ENCODE measurements around the gene PPP2R2D. TPM values are rescaled to one million over a fixed set of nuclear protein-coding genes. Genes with fewer than 3 reads are reported as not detected.

The PPP2R2D gene
- total RNA-seq, 2 experiments from 2014 or later: 37.4 to 38.5 TPM

GRCh38 chr10:131854579-131855335, 46.1 kb upstream of the PPP2R2D start:
- H3K4me1 ChIP-seq (ENCODE audit: insufficient read depth, low read length, poor library complexity, severe bottlenecking): no peaks in the 10 kb centered on the region
- H3K4me3 ChIP-seq (ENCODE audit: low read depth, low read length, poor library complexity, severe bottlenecking): no peak overlapping the region
- no peak for DNase-seq (ENCODE audit: low spot score)
- intact Hi-C loops (cut with micrococcal nuclease; ENCODE audit: unreplicated experiment): no loop called here
- no peaks in the 10 kb centered on the region for H3K9me3 ChIP-seq (ENCODE audit: low read length)
- H3K27ac ChIP-seq (ENCODE audit: low read depth, low read length, poor library complexity, severe bottlenecking): no peak overlapping the region
- no TSS peak for BruUV-seq (replicated peaks)
- no peaks in the 10 kb centered on the region for H4K20me1 ChIP-seq (ENCODE audit: insufficient read depth, low read length)
- no peaks in the 10 kb centered on the region for H3K36me3 ChIP-seq (ENCODE audit: insufficient read depth, low read length)
- TF ChIP-seq EZH2phosphoT487 (IDR thresholded peaks at IDR 0.05; ENCODE audit: borderline replicate concordance, low read depth, low read length): no peak
- ChIA-PET POLR2A (interaction anchor here (0.6 kb wide), 1 partner anchor 1440 kb away, joined by 3 read pairs; no protein-coding TSS in a partner anchor), CTCF (ENCODE audit: unreplicated experiment) (no interaction called here)
- H3K79me2 ChIP-seq (ENCODE audit: insufficient read depth, low read depth, low read length): no peaks in the 10 kb centered on the region
- no peak overlapping the region for H2AFZ ChIP-seq (ENCODE audit: low read length)
- H3K9me2 ChIP-seq (ENCODE audit: insufficient read depth, low read length): no peaks in the 10 kb centered on the region
- H3K4me2 ChIP-seq (ENCODE audit: low read length): no peak overlapping the region

- Histone ChIP-seq H3K79me2 (ENCODE audit: insufficient read depth, low read depth, low read length) (no peaks in the 10 kb centered on the region), H2AFZ (ENCODE audit: low read length) (no peak overlapping the region)
- no peak for DNase-seq (ENCODE audit: low spot score)
Measured at GRCh38 chr10:131855461-131856401, 45.1 kb upstream of the PPP2R2D start.

More at GRCh38 chr10:131855461-131856401, 45.1 kb upstream of the PPP2R2D start:
- Histone ChIP-seq H3K4me1 (ENCODE audit: insufficient read depth, low read length, poor library complexity, severe bottlenecking) (no peaks in the 10 kb centered on the region), H3K9me2 (ENCODE audit: insufficient read depth, low read length) (no peaks in the 10 kb centered on the region), H3K4me2 (ENCODE audit: low read length) (no peak overlapping the region), H3K9me3 (ENCODE audit: low read length) (no peaks in the 10 kb centered on the region), H3K36me3 (ENCODE audit: insufficient read depth, low read length) (no peaks in the 10 kb centered on the region), H4K20me1 (ENCODE audit: insufficient read depth, low read length) (no peaks in the 10 kb centered on the region), H3K27ac (ENCODE audit: low read depth, low read length, poor library complexity, severe bottlenecking) (no peak overlapping the region), H3K4me3 (ENCODE audit: low read depth, low read length, poor library complexity, severe bottlenecking) (no peak overlapping the region)
- BruUV-seq (replicated peaks): no TSS peak
- ChIA-PET POLR2A (no interaction called here), CTCF (ENCODE audit: unreplicated experiment) (no interaction called here)
- intact Hi-C loops (cut with micrococcal nuclease; ENCODE audit: unreplicated experiment): no loop called here
- TF ChIP-seq CTCF (conservative IDR thresholded peaks at IDR 0.05; ENCODE audit: low read length): no peak
- no peak for TF ChIP-seq EZH2phosphoT487 (IDR thresholded peaks at IDR 0.05; ENCODE audit: borderline replicate concordance, low read depth, low read length)

Measured in OCI-LY7 (cell line).